ENCODE measurements around the gene TSPEAR. TPM values are rescaled to one million over a fixed set of nuclear protein-coding genes. Genes with fewer than 3 reads are reported as not detected.

Gene TSPEAR
- total RNA-seq, 1 donor from 2014 or later, result not detected

GRCh38 chr21:44727757-44728156 is 16.4 kb upstream of the TSPEAR start:
- TF ChIP-seq CTCF (IDR thresholded peaks at IDR 0.05; ENCODE audit: insufficient read depth, low read length, poor library complexity, severe bottlenecking), result no peak
- Histone ChIP-seq H3K27me3 (ENCODE audit: control insufficient read depth, insufficient read depth, low read length) (peaks cover 24% of the 10 kb centered on the region), H3K4me3 (ENCODE audit: low read depth, low read length) (no peak overlapping the region), H3K36me3 (ENCODE audit: control insufficient read depth, insufficient read depth, low read length) (no peaks in the 10 kb centered on the region)
- no peak for DNase-seq (ENCODE audit: low read depth)

GRCh38 chr21:44727321-44727720 is 15.9 kb upstream of the TSPEAR start:
- Histone ChIP-seq H3K36me3 (ENCODE audit: control insufficient read depth, insufficient read depth, low read length) (no peaks in the 10 kb centered on the region), H3K27me3 (ENCODE audit: control insufficient read depth, insufficient read depth, low read length) (peaks cover 26% of the 10 kb centered on the region), H3K4me3 (ENCODE audit: low read depth, low read length) (no peak overlapping the region)
- no peak for TF ChIP-seq CTCF (IDR thresholded peaks at IDR 0.05; ENCODE audit: insufficient read depth, low read length, poor library complexity, severe bottlenecking)
- DNase-seq (ENCODE audit: low read depth), result no peak

GRCh38 chr21:44726826-44727225 is 15.5 kb upstream of the TSPEAR start:
- no peaks in the 10 kb centered on the region for H3K36me3 ChIP-seq (ENCODE audit: control insufficient read depth, insufficient read depth, low read length)
- no peak for DNase-seq (ENCODE audit: low read depth)
- no peak for TF ChIP-seq CTCF (IDR thresholded peaks at IDR 0.05; ENCODE audit: insufficient read depth, low read length, poor library complexity, severe bottlenecking)

GRCh38 chr21:44724926-44725325 is 13.6 kb upstream of the TSPEAR start:
- no peak for TF ChIP-seq CTCF (IDR thresholded peaks at IDR 0.05; ENCODE audit: insufficient read depth, low read length, poor library complexity, severe bottlenecking)
- no peak for DNase-seq (ENCODE audit: low read depth)
- peaks cover 26% of the 10 kb centered on the region for H3K27me3 ChIP-seq (ENCODE audit: control insufficient read depth, insufficient read depth, low read length)
- H3K36me3 ChIP-seq (ENCODE audit: control insufficient read depth, insufficient read depth, low read length), result no peaks in the 10 kb centered on the region
- H3K4me3 ChIP-seq (ENCODE audit: low read depth, low read length), result no peak overlapping the region

More at GRCh38 chr21:44726826-44727225, 15.5 kb upstream of the TSPEAR start:
- H3K4me3 ChIP-seq (ENCODE audit: low read depth, low read length), result no peak overlapping the region
- H3K27me3 ChIP-seq (ENCODE audit: control insufficient read depth, insufficient read depth, low read length), result peaks cover 26% of the 10 kb centered on the region

GRCh38 chr21:44724196-44724595 is 12.8 kb upstream of the TSPEAR start:
- no peak overlapping the region for H3K4me3 ChIP-seq (ENCODE audit: low read depth, low read length)
- DNase-seq (ENCODE audit: low read depth), result no peak
- H3K36me3 ChIP-seq (ENCODE audit: control insufficient read depth, insufficient read depth, low read length), result no peaks in the 10 kb centered on the region
- H3K27me3 ChIP-seq (ENCODE audit: control insufficient read depth, insufficient read depth, low read length), result peaks cover 26% of the 10 kb centered on the region
- no peak for TF ChIP-seq CTCF (IDR thresholded peaks at IDR 0.05; ENCODE audit: insufficient read depth, low read length, poor library complexity, severe bottlenecking)

Data from kidney epithelial cell (primary cell).